DMS79 treated with DMSO at 0.1 percent for 48 hours (cell line): ENCODE data around the gene PDZRN3.

Source experiments
- DNase-seq: peaks from one replicate; lab custom pipeline; 2025; lab: John Stamatoyannopoulos, UW

PDZRN3 gene

GRCh38 chr3:73415118-73415517 lies 209.6 kb downstream of the PDZRN3 start:
- no peak for DNase-seq

DNA sequence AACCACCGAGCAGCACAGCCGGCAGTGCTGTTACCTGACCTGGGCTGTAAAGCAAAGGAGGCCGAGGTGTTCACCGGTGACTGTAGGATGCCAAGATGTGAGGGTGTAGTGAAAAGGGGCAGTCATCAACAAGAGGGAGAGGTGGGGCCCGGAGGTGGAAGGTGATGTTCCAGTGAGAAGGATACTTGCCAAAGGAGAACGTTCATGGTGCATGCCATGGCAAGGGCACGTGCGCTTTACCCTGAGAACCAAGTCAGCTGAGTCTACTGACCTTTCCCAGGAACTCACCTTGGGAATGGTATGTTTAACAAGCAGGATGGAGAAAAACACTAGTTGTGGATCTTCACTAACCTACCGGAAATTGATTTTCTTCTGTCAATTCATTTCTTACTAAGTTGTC lies 211.1 kb downstream of the PDZRN3 start:
- no peak for DNase-seq

DNA sequence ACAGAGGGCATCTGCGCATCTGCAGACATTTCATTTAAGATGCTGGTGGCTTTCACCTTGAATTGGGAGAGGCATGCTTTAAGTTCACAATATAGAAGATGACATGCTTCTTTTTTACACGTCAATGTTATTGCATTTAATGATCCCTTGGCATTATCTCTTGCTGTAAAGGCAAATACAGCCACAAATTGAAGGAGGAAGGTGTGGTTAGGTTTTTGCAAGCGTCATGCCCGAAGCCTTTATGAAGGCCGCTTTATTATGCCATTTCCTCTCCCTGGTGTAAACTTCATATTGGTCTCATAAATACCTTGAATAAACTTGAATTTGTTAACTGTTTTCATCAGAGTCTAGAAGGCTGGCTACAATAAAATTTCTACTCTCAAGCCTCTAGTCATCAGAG lies 212.7 kb downstream of the PDZRN3 start:
- no peak for DNase-seq

GRCh38 chr3:73411545-73411944 lies 213.2 kb downstream of the PDZRN3 start:
- DNase-seq, result no peak

DNA sequence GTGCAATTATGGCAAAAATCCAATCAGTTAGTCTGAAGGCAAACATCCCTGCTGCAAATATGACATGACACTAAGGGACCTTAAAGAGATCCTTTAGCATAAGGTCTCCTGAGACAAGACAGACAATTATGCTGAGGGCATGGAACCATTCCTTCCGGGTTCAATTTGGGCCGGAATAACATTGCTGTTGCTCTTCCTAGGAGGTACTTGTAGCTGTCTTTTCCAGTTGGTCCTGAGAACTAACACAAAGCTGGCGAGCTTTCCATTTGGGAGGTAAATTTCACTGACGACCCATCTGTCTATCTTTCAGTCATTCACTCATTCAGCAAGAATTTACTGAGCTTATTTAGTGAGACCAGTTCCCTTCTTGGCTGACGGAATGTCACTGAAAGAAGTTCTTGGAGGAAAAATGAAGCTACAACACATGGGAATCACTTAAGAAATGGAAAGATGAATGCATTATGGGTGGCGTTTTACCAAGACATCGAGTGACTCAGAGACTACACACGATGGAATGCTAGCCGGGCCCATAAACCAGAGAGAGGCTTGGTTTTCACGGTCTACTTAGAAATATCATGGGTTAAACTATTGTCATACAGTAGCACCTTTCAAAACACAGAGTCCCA lies 215.5 kb downstream of the PDZRN3 start:
- no peak for DNase-seq

GRCh38 chr3:73408634-73409033 lies 216.1 kb downstream of the PDZRN3 start:
- no peak for DNase-seq

DNA sequence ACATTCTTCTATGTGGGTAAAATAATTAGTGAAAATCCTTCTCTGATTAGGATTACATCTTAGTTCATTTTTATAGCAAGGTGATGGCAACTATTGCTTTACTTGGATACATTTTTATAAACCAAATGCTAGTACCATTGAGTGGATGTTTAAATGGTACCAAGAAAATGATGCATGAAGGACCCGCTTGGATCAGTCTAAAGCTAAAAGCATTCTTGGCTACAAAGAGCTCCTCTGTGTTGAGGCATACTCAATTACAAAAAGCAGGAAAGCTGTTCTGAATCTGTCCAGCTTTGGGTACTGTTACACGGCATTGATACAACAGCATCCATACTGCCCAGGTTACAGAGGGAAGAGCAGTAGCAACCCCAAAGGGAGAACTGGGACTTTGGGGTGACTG lies 217.2 kb downstream of the PDZRN3 start:
- DNase-seq, result no peak

GRCh38 chr3:73405853-73406252 lies 218.9 kb downstream of the PDZRN3 start:
- no peak for DNase-seq

- no peak for DNase-seq
Measured at GRCh38 chr3:73405000-73405399, 219.7 kb downstream of the PDZRN3 start.

DNA sequence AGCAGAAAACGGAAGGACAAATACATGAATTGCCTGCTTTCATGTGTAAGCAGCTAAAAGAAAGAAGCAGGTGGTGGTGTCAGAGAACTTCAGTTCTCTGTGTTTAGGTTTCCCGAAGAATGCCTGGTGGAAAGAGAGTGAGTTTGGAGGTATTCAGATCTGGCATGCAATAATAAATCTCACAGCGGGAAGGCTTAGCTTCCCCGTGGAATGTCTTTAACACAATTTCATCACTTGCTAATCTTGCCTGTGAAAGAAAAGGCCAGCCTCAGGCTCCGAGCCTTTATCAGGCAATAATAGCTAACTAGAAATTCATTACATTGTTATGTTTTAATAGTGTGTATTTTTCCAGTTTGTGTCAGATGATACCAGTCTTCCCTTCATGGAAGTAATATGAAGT lies 220.3 kb downstream of the PDZRN3 start:
- DNase-seq, result no peak

- DNase-seq, result no peak
Measured at GRCh38 chr3:73403444-73403843, 221.3 kb downstream of the PDZRN3 start.

GRCh38 chr3:73401616-73402279 lies 223.0 kb downstream of the PDZRN3 start:
- DNase-seq, result no peak

GRCh38 chr3:73401059-73401458 lies 223.7 kb downstream of the PDZRN3 start:
- no peak for DNase-seq

DNA sequence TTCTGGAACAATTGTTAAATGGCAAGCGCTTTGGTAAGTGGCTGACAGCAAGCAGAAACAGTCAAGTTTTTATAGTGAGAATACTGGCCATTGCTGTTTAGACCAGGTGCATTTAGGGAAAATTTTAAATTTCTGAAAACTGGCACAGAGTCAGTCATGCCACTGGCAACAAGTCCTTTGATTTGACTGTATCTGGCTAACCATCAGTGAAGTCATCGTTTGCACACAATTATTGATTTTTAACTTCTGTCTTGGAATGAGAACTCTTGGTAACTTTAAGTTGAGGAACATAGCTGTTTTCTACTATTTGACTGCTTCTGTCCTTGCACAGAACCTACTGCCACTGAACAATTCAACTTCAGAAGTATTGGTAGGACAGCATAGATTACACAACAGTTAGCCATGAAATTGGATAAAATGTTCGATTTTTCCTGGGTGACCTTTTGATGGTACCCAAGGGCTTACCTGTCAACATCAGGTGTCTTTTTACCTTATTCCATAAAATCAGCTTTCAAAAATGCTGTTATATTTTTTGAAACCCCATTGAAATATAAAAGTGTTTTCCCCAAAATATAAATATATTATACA lies 225.0 kb downstream of the PDZRN3 start:
- no peak for DNase-seq

GRCh38 chr3:73399106-73399505 lies 225.6 kb downstream of the PDZRN3 start:
- DNase-seq, result no peak

DNA sequence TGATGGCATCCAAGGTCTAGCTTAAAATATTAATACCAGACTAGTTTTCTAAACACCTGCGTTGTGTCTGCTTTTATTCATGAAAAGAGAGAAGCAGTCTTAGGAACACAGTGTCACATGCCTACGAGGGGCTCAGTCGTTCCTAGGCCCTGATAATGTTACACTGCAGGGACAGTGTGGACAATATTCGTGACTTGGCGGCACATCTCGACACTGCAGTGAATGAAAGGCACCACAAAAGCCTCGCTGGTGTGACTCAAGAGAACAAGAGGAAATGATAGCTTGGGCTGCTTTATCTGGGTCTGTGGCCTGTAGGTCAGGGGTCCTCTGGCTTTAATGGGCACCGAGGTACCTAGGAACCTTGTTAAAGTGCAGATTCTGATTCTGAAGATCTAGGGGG lies 226.7 kb downstream of the PDZRN3 start:
- DNase-seq, result no peak

- no peak for DNase-seq
Measured at GRCh38 chr3:73394240-73394639, 230.5 kb downstream of the PDZRN3 start.

GRCh38 chr3:73393005-73393404 lies 231.7 kb downstream of the PDZRN3 start:
- no peak for DNase-seq

GRCh38 chr3:73391984-73392383 lies 232.8 kb downstream of the PDZRN3 start:
- DNase-seq, result no peak

GRCh38 chr3:73389928-73390327 lies 234.8 kb downstream of the PDZRN3 start:
- DNase-seq, result no peak

DNA sequence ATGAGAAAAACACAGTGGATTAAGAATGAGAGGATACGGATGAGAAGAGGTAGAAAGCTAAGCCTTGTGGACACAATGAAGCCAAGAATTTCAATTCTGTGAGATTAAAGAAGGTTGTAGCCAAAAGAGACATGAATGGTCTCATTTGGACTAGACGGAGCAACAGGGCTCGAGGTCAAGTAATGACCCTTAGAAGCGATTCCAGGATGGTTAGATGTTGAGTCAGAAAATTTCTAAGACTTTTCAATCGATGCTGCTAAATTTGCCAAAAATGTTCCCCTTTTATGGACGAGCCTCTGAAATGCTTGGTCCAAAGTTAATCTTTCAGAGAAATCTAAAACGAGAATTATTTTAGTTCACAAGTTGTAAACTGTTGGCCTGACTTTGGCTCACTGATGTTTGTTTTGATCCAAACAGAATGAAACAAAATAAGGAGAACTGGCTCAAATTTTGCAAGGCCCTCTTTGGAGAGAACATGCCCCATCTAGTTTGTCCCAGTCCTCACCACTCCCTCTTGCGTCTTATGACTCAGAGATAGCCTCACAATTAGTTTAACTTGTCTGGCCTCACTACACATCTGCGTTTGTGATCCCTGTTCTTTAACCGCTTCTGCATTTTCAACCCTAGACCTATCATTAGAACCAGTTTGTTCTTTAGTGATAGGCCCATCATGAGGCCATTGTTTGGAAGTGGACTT lies 235.5 kb downstream of the PDZRN3 start:
- no peak for DNase-seq

DNA sequence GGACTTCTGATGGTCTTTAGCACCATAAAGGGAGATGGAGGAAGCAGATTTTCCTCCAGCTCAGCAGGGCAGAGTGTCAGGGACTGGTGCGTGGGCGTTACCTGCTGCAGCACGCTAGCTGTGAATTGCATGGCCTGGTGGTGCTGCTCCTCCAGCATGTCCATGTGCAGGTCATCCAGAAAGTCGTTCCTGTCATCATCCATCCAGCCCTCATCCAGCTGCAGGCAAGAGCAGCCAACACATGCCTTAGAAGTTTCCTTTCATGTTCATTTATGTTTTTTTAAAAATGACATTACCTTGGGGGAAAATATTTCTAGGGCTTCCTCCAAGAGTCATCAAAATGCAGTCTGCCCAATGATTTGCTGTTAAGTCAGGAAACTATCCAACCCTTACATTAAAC lies 239.2 kb downstream of the PDZRN3 start:
- no peak for DNase-seq
